Measurements from ENCODE around the gene PRDM15.
"Not testable (repeated sequence)": the region's sequence is repeated elsewhere in the genome, so short reads cannot be mapped to it uniquely, and the experiment has no call there.

PRDM15 gene

DNA sequence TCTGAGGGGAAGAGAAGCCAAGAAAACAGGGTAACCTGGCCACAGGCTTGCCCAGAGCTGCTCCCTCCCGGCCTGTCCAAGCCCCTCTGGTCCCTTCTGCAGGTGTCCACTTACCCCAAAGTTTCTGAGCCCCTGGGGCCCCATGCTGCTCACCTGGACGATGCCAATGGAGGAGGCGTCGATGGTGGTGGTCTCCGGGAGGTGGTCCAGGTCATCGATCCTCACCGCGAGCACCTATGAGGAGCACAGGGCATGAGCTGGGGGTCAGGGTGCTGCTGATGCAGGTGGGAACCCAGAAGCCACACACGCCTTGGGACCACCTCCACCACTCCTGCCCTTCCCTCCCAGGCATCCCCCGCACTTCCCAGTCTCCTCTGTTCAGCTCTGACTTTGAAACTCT is 74.8 kb downstream of the PRDM15 start:
- DNase-seq (ENCODE audit: low read depth in 3 of 3), result no peak

DNA sequence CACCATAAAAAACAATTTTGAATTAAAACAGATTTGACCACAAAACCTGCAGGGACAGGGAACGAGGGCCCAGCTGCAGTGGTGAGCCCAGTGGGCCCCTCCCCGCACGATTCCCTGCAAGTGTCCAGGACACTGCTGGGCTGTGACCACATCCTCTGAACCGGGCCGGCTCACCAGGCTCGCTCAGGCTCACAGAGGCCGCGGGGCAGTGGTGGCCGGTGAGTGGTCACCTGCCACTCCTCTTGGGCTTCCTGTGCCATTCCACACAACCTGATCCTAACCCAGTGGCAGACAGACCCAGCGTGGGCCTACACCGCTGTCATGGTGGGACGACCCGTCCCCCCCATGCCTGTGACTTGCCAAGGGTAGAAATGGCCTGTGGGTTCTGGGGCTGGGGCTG is 75.8 kb downstream of the PRDM15 start:
- DNase-seq (ENCODE audit: low read depth in 3 of 3), result no peak

DNA sequence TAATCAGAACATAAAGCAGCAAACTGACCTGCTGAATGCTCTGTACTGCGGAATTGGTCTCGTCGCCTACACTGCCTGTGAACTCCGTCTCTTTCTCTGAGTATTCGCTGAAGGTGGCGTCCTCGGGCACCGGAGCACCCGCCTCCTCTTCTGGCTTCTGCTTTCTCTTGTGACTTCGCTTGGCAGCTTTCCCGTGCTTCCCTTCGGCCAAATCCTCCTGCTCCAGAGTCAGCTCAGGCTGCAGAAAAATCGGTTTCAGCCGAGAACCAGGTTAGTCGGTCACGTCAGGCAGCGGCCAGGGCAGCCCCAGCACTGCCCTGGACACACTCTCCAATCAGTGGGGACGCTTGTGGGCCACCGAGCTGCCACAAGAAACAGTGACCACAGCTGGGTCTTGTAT is 76.5 kb downstream of the PRDM15 start:
- no peak for DNase-seq (ENCODE audit: low read depth in 3 of 3)

DNA sequence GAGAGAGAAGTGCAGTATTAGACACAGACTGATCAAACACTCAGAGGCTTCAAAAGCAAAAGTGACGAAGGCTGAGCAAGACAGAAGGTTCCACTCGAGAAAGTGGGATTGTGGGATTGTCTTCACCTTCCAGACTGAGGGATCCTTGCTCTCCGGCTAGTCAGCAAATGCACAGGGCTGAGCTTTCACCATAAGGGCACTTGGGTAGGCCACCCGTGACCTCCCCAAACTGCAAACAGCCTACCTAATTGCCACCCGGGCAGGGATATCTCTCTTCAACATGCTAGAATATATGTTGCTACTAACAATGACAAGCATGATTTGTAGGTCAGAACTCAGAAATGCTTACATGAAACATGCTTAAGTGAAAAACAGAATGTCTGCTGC is 77.0 kb downstream of the PRDM15 start:
- DNase-seq (ENCODE audit: low read depth in 3 of 3), result no peak

DNA sequence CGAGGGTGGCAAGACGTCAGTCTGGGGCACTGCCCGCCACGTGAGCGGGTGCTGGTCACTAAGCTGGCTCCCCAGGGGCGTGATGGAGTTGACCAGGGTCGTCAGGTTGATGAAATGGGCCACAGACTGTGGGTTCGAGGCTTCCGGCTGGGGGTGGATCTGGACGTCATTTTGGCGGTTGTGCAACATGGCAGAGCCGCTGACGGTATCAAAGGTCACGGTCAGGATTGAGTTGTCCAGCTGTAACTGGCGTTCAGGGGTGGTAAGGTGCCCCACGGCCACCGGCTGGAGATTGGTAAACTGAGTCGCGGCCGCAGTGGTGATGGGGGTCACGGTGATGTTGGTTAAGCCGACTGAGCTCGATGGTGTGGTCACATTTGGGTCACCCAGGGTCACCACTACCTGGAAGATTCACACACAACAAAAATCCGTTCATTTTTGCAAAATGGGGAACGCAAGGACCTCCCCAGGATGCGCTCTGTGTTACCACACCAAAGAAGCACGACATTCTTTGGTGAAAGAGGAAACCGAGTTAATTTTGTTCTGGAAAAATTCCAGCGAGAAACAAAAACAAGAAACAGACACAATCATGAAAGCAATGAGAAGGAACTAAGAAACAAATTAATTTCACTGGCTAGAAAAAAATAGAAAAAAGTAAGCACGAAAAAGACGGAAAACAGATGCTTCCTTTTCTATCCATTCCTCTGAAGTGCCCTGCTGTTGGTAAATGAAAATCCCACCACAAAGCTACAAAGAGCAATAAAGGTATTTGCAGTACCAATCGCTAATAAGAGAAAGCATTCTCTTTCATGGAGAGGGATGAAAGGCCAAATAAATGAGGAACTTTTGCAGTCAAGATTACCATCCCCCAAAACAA is 77.6 kb downstream of the PRDM15 start:
- no peak for DNase-seq (ENCODE audit: low read depth in 3 of 3)

DNA sequence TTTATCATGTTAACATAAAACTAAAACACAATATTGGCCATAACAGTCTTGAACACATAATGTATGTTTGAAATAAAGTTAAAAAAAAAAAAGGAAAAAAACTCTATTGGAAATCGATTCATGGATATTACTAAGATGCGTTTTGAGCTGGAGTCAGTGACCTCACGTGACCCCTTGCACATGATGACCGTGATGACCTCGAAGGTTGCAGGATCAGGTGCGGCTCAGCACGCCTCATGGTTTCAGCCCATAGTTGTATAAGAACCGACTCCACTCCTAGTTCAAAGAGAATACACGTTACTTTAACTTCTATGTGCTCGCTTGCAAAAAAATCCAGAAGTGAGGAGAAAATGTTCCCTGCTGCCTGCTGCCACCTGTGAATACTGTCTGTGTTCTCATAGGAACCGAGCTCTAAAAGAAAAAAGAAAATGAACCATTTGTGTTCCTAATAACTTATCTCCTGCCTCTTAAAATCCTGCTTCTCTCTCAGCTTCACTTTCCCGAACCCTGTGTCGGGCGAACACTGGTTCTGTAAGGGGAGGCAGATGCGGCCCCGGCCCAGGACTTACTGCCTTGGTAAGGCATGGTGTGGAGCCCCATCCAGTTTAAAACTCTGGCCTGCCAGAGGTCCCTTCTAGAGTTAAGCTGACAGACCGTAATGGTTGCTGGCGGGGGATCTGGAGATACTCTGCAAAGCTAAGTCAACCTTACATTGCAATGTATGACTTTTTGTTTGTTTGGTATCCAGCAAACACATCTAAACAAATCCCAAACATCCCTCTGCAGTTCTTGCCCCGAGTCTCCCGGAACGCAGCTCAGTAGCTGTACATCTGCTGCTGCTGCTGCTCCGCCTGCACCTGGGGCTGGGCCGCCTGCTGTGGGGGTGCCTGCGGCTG is 78.5 kb downstream of the PRDM15 start:
- no peak for DNase-seq (ENCODE audit: low read depth in 3 of 3)

DNA sequence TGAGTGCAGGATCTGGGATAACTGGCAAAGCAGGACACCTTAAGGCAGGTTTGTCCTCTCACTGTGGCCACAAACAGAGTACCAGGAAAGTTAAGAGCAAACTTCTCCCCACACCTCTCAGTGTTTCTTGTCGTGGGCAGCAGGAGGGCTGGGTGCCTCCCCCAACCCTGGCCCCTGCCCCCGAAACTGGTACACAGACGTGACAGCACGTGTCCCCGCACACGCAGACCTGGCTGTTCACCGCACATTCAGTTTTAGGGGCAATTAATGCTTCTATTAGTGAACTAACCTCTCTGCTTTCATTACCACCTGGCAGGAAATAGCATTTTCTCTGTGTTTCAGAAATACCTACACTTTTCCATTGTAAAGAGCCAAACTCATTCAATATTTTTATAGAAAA is 79.4 kb downstream of the PRDM15 start:
- no peak for DNase-seq (ENCODE audit: low read depth in 3 of 3)

DNA sequence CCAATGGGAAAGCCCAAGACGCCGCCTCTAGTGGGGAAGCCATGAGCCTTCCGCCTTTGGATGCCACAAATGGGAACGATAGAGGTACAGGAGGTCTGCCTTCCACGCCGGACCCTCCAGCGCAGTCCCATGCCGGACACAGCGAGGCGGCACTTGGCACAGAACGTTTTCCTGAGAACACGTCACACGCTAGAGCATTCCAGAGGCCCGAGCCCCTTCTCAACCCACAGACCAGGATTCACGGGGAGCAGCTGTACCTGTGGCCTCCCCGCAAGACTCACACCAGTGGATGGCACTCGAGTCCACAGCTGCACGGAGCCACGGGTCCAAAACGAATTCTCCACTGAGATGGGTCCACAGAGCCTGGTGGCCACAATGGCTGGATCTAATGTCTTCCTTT is 80.8 kb downstream of the PRDM15 start:
- no peak for DNase-seq (ENCODE audit: low read depth in 3 of 3)

DNA sequence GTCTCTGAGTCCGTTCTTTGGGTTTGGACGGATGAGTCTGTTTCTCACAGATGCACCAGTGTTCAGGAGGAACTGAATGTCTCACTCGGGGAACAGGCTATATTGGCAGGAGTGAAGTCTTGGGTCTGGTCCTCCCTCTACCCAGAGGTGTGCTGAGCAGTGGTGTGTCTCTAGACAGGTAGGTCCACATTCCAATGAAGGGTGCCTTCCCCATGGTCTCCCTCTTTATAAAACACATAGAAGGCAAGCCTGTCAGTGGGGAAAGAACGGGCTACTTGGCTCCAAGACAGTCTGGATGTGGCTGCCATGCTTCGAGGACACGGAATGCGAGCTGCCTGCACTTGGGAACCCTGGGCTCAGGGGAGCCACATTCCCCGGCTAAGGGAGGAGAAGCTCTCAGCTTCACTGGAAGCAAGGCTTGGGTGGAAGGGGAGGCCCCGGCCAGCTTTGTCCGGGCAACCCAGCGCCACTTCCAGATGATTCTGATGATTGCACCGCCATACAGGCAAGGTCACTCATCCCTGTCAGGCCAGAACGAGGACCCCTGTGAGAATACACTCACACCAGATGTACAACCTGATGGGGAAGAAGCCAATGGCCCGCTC is 82.6 kb downstream of the PRDM15 start:
- no peak for DNase-seq (ENCODE audit: low read depth in 3 of 3)

DNA sequence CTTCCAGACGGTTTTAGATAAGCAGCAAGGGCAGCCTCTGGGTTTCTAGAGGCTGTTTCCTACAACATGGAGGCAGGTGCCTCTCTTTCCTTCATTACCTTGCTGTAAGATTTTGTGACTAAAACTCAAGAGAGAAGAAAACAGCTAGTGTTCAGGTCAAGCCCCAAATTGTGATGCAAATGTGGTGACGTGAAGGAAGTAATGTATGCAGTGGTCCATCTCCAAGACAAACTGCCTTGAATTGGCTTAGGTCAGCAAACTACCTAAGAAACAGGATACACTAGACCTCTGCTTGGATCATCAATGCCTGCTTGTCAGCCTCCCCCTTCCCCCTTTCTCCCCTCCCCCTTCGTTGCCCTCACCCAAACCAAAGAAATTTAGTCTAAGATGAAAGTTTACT is 83.4 kb downstream of the PRDM15 start:
- no peak for DNase-seq (ENCODE audit: low read depth in 3 of 3)

DNA sequence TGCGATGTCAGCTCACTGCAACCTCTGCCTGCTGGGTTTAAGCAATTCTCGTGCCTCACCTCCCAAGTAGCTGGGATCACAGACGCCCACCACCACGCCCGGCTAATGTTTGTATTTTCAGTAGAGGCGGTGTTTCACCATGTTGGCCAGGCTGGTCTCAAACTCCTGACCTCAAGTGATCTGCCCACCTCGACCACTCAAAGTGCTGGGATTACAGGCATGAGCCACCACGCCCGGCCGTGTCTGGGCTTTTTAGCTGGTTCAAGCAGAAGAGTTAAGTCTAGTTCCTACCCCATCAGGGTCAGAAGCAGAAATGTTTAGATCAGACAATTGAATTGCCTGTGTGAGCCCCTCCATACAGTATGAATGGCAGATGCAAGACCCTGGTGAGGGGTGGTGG is 84.5 kb downstream of the PRDM15 start:
- no peak for DNase-seq (ENCODE audit: low read depth in 3 of 3)

DNA sequence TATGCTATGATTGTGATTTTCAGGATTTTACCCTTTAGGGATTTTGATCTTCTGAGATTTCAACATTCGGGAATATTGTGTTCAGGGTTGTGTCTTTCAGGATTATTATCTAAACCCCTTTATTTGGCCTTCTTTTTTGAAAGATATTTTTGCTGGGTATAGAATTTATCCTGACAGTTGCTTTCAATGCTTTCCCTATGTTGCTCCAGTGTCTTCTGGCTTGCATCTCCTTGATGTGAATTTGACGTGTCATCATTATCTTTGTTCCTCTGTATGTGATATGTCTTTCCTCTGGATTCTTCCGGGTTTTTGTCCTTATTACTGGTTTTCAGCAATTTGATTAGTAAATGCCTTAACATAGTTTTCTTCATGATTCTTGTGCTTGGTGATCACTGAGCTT is 86.4 kb downstream of the PRDM15 start:
- no peak for DNase-seq (ENCODE audit: low read depth in 3 of 3)

DNA sequence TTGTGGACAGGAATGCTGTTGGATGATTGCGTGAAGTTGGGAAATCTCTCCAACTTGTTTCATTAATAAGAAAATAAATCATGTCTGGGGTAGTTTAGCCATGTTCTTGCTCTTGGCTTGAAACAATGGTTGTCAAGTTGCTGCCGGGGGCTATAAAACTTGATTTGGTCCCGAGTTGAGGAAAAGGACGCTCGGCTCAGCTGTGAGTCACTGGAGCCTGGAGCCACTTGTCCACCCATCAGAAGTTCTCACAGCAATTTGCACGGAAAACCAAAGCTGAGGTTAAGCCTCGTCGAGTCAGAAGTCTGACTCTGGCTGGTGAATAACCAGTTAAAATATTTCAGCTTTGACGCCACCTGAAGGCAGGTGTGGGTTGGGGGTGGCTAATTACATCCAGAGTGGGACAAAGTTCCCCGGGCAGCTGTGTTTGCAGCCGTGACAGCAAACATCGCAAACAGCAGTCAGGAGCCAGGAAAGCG is 92.6 kb downstream of the PRDM15 start:
- DNase-seq (ENCODE audit: low read depth in 3 of 3), result no peak

DNA sequence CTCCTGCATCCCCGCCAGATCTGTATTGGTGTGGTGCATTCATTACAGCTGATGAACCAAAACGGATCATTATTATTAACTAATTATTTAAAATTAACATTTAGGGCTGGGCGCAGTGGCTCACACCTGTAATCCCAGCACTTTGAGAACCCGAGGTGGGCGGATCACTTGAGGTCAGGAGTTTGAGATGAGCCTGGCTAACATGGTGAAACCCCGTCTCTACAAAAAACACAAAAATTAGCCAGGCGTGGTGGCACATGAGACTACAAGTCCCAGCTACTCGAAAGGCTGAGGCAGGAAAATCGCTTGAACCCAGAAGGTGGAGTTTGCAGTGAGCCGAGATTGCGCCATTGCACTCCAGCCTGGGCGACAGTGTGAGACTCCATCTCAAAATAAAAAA is 93.9 kb downstream of the PRDM15 start:
- not testable (repeated sequence) for DNase-seq (ENCODE audit: low read depth in 3 of 3)

DNA sequence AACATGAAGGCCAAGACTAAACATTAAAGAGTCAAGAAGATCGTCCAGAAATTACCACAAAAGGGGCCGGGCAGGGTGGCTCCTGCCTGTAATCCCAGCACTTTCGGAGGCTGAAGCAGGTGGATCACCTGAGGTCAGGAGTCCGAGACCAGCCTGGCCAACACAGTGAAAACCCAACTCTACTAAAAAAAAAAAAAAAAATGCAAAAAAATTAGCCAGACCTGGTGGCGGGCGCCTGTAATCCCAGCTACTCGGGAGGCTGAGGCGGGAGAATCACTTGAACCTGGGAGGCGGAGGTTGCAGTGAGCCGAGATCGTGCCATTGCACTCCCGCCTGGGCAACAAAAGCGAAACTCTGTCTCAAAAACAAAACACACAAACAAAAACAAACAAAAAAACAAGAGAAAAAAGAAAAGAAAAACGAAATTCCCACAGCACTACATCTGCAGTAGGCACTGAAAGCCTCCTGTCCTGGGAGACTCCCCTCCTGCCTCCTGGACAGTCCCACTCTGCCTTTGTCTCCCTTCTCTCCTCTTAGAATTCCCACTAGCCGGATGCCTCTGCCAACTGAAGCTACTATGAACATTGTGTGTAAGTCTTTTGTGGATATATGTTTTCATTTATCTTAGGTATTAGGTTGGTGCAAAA is 94.6 kb downstream of the PRDM15 start:
- no peak for DNase-seq (ENCODE audit: low read depth in 3 of 3)

DNA sequence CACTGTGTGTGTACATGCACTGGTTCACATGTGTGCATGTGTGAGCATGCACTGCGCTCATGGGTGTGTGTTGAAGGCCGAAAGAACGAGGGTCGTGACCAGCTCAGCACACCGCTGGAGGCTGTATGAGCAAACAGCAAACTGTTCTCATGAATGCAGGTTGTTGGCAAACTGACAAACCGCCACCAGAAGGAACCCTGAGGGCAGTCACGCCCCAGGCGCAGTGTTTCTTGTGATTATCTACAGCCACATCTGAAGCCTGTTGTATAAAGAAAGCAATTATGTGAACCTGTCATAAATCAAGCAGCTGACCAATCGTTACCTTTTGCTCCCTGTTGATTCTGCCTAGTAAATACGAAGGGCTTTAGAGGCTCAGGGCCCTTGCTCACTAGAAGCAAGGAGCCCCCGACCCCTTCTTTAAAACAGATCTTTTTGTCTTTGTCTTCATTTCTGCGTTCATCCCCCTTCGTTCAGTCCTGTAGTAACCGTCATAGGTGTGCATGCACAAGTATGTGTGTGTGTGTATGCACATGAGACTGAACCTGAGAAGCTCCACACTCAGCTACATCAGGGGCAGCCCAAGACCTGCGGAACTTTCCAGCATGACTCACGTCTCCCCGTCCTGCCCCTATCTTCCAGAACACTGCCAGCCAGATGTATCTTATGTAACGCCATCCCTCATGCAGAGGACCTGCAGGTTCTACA is 95.5 kb downstream of the PRDM15 start:
- DNase-seq (ENCODE audit: low read depth in 3 of 3), result no peak

DNA sequence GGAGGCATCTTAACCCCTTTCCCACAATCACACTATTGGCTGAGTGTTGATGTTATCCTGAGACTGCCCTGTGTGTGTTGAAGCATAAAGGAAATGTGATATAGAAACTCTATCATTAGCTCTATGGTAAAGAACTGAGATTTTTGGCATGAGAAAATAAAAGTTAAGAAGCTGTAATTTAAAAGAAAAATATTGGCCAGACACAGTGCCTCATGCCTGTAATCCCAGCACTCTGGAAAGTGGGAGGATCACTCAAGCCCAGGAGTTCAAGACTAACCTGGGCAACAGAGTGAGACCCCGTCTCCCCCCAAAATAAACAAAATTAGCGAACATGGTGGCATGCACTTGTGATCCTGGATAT is 98.1 kb downstream of the PRDM15 start:
- DNase-seq (ENCODE audit: low read depth in 3 of 3), result no peak

DNA sequence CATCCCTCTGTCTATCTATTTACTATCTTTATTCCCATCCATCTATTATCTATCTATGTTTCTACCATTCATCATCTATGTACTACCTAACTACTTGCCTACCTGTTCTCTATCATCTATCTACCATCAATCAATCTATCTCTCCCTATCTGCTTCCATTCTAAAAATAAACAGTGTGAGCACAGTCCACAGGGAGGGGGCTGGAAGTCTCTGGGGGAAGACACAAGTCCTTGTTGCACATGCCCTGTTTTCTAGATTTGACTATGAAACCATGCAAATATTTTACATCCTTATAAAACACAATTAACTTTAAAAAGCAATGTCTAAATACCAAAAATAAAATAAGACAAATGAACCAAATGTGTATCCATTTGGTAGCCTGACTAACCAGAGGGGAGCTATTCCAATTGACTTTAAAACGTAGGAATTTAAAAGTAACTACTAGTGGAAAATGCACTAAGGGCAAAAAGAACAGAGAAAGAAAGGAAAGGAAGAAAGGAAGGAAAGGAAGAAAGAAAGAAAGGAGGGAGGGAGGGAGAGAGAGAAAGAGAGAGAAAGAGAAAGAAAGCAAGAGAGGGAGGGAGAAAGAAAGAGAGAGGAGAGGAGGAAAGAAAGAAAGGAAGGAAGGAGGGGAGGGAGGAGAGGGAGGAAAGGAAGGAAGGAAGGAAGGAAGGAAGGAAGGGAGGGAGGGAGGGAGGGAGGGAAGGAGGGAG is 98.7 kb downstream of the PRDM15 start:
- DNase-seq (ENCODE audit: low read depth in 3 of 3), result no peak

DNA sequence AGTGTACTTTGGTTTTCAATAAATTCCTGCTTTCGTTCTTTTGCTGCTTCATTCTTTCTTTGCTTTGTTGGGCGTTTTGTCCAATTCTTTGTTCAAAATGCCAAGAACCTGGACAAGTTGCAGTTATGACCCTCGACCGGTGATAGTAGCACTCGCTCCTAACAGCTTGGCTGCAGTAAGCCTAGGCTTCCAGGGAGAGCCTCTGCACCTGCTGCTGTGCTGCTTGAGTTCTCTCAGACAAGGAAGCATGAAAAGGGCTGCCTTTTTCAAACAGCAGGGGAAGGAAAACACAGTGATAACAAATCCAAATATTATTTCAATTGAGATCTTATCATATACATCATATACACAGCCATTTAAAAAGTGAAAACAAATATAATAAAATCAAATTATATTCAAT is 99.5 kb downstream of the PRDM15 start:
- no peak for DNase-seq (ENCODE audit: low read depth in 3 of 3)

DNA sequence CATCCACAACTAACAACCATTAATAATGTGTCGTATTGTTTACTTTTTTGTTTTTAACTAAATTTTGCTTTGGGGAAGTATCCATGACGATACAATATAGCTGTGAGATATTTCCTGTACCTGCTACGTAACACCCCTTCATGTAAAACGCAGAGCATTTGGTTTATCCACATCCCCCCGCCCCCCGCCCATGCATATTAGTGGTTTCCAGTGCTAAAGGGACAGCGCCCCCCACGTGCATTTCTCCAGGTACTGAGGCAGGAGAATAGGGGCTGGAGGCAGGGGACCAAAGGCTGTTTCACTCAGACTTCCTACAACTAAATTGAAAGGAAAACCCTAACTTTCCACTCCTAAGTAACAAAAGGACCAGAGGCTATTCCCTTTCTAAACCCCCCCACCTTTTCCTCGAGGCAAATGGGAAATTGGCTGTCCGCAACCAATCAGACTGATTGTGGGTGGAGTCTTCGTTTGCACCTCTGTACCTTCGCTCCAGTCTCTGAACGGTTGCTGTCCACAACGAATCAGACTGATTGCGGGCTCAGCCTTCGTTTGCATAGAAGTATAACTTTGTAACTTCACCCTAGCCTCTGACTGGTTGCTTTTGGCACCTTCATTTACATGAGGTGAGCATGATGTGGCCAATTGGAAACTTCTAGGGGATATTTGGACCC is 100.1 kb downstream of the PRDM15 start:
- no peak for DNase-seq (ENCODE audit: low read depth in 3 of 3)
